DND-41 (cell line): ENCODE data around the gene CPZ.

Source experiments
- ATAC-seq: fragments of 200-7000 bp; cut with Tn5 transposase; 3 replicates; pipeline ENCODE4 v1.9.1; 2021; ENCODE audit warnings: low read depth; ENCODE audit not compliant: insufficient read depth
- DNase-seq: peaks from one replicate; pipeline ENCODE4 v3.0.0-alpha.2; 2020
- H2AFZ ChIP-seq: 2 replicates; pipeline ENCODE4 v1.6.0; 2012; ENCODE audit warnings: low read depth, low read length
- H3K27ac ChIP-seq: 2 replicates; pipeline ENCODE4 v1.5.1; 2012; ENCODE audit warnings: low read length, inconsistent platforms
- H3K27me3 ChIP-seq: fragments of 200-600 bp; sonication (generic); 2 replicates; pipeline ENCODE4 v1.6.0; 2012; ENCODE audit warnings: low read length, mild to moderate bottlenecking, inconsistent platforms; ENCODE audit not compliant: insufficient read depth, poor library complexity
- H3K36me3 ChIP-seq: 2 replicates; pipeline ENCODE4 v1.5.1; 2012; ENCODE audit warnings: low read length, inconsistent platforms; ENCODE audit not compliant: insufficient read depth
- H3K4me1 ChIP-seq: 2 replicates; pipeline ENCODE4 v1.5.1; 2012; ENCODE audit warnings: mild to moderate bottlenecking, low read length; ENCODE audit not compliant: insufficient read depth
- H3K4me2 ChIP-seq: 2 replicates; pipeline ENCODE4 v1.6.0; 2012; ENCODE audit warnings: mild to moderate bottlenecking, moderate library complexity, low read length, inconsistent platforms; ENCODE audit not compliant: insufficient read depth
- H3K4me3 ChIP-seq, 2 experiments: fragments of 200-600 bp in 1 of 2; shearing (Covaris generic) in 1 of 2; 2 replicates each; pipeline ENCODE4 v1.5.1; 2012 to 2016; ENCODE audit warnings: inconsistent platforms in 2 of 2, low read length in 2 of 2, mild to moderate bottlenecking in 2 of 2, low read depth in 1 of 2, moderate library complexity in 1 of 2
- H3K79me2 ChIP-seq: 2 replicates; pipeline ENCODE4 v1.6.0; 2012; ENCODE audit warnings: low read length, inconsistent platforms; ENCODE audit not compliant: insufficient read depth
- H3K9ac ChIP-seq: 2 replicates; pipeline ENCODE4 v1.6.0; 2012; ENCODE audit warnings: low read depth, mild to moderate bottlenecking, inconsistent platforms, low read length, moderate library complexity
- H3K9me3 ChIP-seq: 2 replicates; pipeline ENCODE4 v1.5.1; 2012; ENCODE audit warnings: low read length, moderate library complexity, mild to moderate bottlenecking, inconsistent platforms; ENCODE audit not compliant: insufficient read depth, severe bottlenecking
- H4K20me1 ChIP-seq: 2 replicates; pipeline ENCODE4 v1.6.0; 2012; ENCODE audit warnings: low read length; ENCODE audit not compliant: insufficient read depth
- CTCF ChIP-seq: IDR thresholded peaks from 2 replicates; pipeline ENCODE4 v1.5.1; 2012; ENCODE audit warnings: borderline replicate concordance, low read length, moderate library complexity, mild to moderate bottlenecking; ENCODE audit not compliant: poor library complexity, severe bottlenecking; ENCODE audit errors: extremely low read depth
- EZH2 ChIP-seq: IDR thresholded peaks from 3 replicates; pipeline ENCODE4 v1.6.1; 2012; ENCODE audit warnings: borderline replicate concordance, low read depth, mild to moderate bottlenecking, moderate library complexity, low read length, inconsistent platforms; ENCODE audit not compliant: severe bottlenecking

CPZ gene

GRCh38 chr4:8544282-8544681, 48.3 kb upstream of the CPZ start:
- Histone ChIP-seq H3K27ac (no peak overlapping the region), H3K79me2 (no peaks in the 10 kb centered on the region), H2AFZ (no peak overlapping the region), H3K9me3 (no peaks in the 10 kb centered on the region), H3K4me2 (no peak overlapping the region), H3K9ac (no peak overlapping the region), H4K20me1 (no peaks in the 10 kb centered on the region), H3K27me3 (no peaks in the 10 kb centered on the region), H3K36me3 (no peaks in the 10 kb centered on the region), H3K4me1 (no peaks in the 10 kb centered on the region), H3K4me3 (no peak overlapping the region)
- DNase-seq (no peak), ATAC-seq (no peak)
- TF ChIP-seq EZH2, result no peak
- no peak for TF ChIP-seq CTCF

GRCh38 chr4:8544741-8545438, 47.7 kb upstream of the CPZ start:
- Histone ChIP-seq H2AFZ (no peak overlapping the region), H4K20me1 (no peaks in the 10 kb centered on the region), H3K4me2 (no peak overlapping the region), H3K36me3 (no peaks in the 10 kb centered on the region), H3K9ac (no peak overlapping the region), H3K9me3 (no peaks in the 10 kb centered on the region), H3K27me3 (no peaks in the 10 kb centered on the region), H3K4me1 (no peaks in the 10 kb centered on the region), H3K27ac (no peak overlapping the region), H3K4me3 (no peak overlapping the region), H3K79me2 (no peaks in the 10 kb centered on the region)
- ATAC-seq (no peak), DNase-seq (no peak)
- no peak for TF ChIP-seq EZH2
- no peak for TF ChIP-seq CTCF

- no peak overlapping the region for H3K4me2 ChIP-seq
- no peaks in the 10 kb centered on the region for H3K27me3 ChIP-seq
- no peaks in the 10 kb centered on the region for H3K9me3 ChIP-seq
- H4K20me1 ChIP-seq, result no peaks in the 10 kb centered on the region
- no peak overlapping the region for H3K27ac ChIP-seq
- no peak overlapping the region for H3K4me3 ChIP-seq
- H3K36me3 ChIP-seq, result no peaks in the 10 kb centered on the region
- no peaks in the 10 kb centered on the region for H3K4me1 ChIP-seq
- H2AFZ ChIP-seq, result no peak overlapping the region
- ATAC-seq, result no peak
- no peak for TF ChIP-seq CTCF
- no peak for TF ChIP-seq EZH2
- DNase-seq, result no peak
- H3K9ac ChIP-seq, result no peak overlapping the region
- H3K79me2 ChIP-seq, result no peaks in the 10 kb centered on the region
Observed at GRCh38 chr4:8545439-8545765, 47.2 kb upstream of the CPZ start.

- Histone ChIP-seq H3K27ac (no peak overlapping the region), H3K4me3 (no peak overlapping the region), H3K36me3 (no peaks in the 10 kb centered on the region), H4K20me1 (no peaks in the 10 kb centered on the region), H3K4me1 (no peaks in the 10 kb centered on the region), H3K27me3 (no peaks in the 10 kb centered on the region), H3K79me2 (no peaks in the 10 kb centered on the region), H3K9me3 (no peaks in the 10 kb centered on the region), H3K9ac (no peak overlapping the region), H2AFZ (no peak overlapping the region), H3K4me2 (no peak overlapping the region)
- TF ChIP-seq EZH2, result no peak
- TF ChIP-seq CTCF, result no peak
- DNase-seq (no peak), ATAC-seq (no peak)
Observed at GRCh38 chr4:8546766-8547107, 45.8 kb upstream of the CPZ start.
